HepG2 (cell line): ENCODE data around the gene KLB. TPM values are rescaled to one million over a fixed set of nuclear protein-coding genes. Genes with fewer than 3 reads are reported as not detected.

Experiments used
- ATAC-seq: fragments of 200-7000 bp; cut with Tn5 transposase; 3 replicates; pipeline ENCODE4 v1.9.1; 2020; ENCODE audit warnings: mild to moderate bottlenecking, moderate library complexity
- BruUV-seq: library from RNA; stranded (reverse); fragments of 400-500 nt; replicated peaks from 2 replicates; lab custom pipeline; 2021; lab: Mats Ljungman, UMichigan
- CTCF ChIA-PET: fragments of 300-600 bp; formaldehyde crosslinking; extraction: SDS; loops from one replicate; lab custom pipeline; 2021; ENCODE audit warnings: low total read pairs, inconsistent platforms, low intra/inter-chr PET ratio; lab: Yijun Ruan, JAX
- POLR2A ChIA-PET: fragments of 350-600 bp; sonication (Branson Sonifier 250); formaldehyde crosslinking; loops from one replicate; lab custom pipeline; 2020; ENCODE audit warnings: antibody characterized with exemption, inconsistent platforms; lab: Yijun Ruan, JAX
- DNase-seq: peaks from one replicate; pipeline ENCODE4 v3.0.0-alpha.2; 2015; ENCODE audit warnings: low spot score
- FAIRE-seq: peaks from 3 replicates; lab custom pipeline; 2011; peaks lifted over from hg19 to GRCh38; lab: Jason Lieb, UNC
- H2AFZ ChIP-seq: one replicate; pipeline ENCODE4 v1.6.1; 2011; ENCODE audit warnings: low read length, inconsistent platforms
- H3K27ac ChIP-seq: fragments of 300-600 bp; 3 replicates; pipeline ENCODE4 v1.8.0; 2011; ENCODE audit warnings: mixed run types, mild to moderate bottlenecking, mixed read lengths, low read length, inconsistent platforms; ENCODE audit not compliant: insufficient read depth; ENCODE audit errors: extremely low read length
- H3K27me3 ChIP-seq, 2 experiments: fragments of 200-600 bp in 1 of 2; 2 replicates in 1 of 2; 3 replicates in 1 of 2; pipeline versions ENCODE4 v1.6.0 to v1.8.0; 2011; ENCODE audit warnings: low read length in 2 of 2, mild to moderate bottlenecking in 2 of 2, moderate library complexity in 2 of 2, inconsistent platforms in 1 of 2; ENCODE audit not compliant: insufficient read depth in 2 of 2, control insufficient read depth in 1 of 2
- H3K36me3 ChIP-seq, 2 experiments: fragments of 200-600 bp in 1 of 2; replicated peaks in 1 of 2; 2 replicates in 1 of 2; 3 replicates in 1 of 2; pipeline versions ENCODE4 v1.5.1 to v1.8.0; 2011; ENCODE audit warnings: low read length in 2 of 2, inconsistent platforms in 1 of 2; ENCODE audit not compliant: insufficient read depth in 2 of 2, control insufficient read depth in 1 of 2
- H3K4me1 ChIP-seq: 2 replicates; pipeline ENCODE4 v1.5.1; 2012; ENCODE audit warnings: low read length, inconsistent platforms; ENCODE audit not compliant: insufficient read depth
- H3K4me2 ChIP-seq: 2 replicates; pipeline ENCODE4 v1.6.0; 2011; ENCODE audit warnings: low read depth, low read length, inconsistent platforms
- H3K4me3 ChIP-seq, 3 experiments: fragments of 200-600 bp in 1 of 3; sonication (generic), shearing (Covaris generic) in 1 of 3; replicated peaks in 1 of 3; 2 replicates each; pipeline ENCODE4 v1.5.1; 2011 to 2016; ENCODE audit warnings: low read length in 3 of 3, inconsistent platforms in 2 of 3, low read depth in 2 of 3, mild to moderate bottlenecking in 2 of 3, control low read depth in 1 of 3, mixed read lengths in 1 of 3; ENCODE audit not compliant: insufficient read depth in 1 of 3
- H3K79me2 ChIP-seq: one replicate; pipeline ENCODE4 v1.6.1; 2011; ENCODE audit warnings: low read length, inconsistent platforms; ENCODE audit not compliant: insufficient read depth
- H3K9ac ChIP-seq: 2 replicates; pipeline ENCODE4 v1.6.0; 2011; ENCODE audit warnings: mild to moderate bottlenecking, low read depth, low read length, inconsistent platforms; ENCODE audit not compliant: insufficient read depth
- H3K9me3 ChIP-seq: 2 replicates; pipeline ENCODE4 v1.5.1; 2012; ENCODE audit warnings: mild to moderate bottlenecking, low read length
- H4K20me1 ChIP-seq: 2 replicates; pipeline ENCODE4 v1.6.0; 2011; ENCODE audit warnings: inconsistent platforms, mild to moderate bottlenecking, low read length, moderate library complexity; ENCODE audit not compliant: insufficient read depth
- ATF4 ChIP-seq, 2 experiments: fragments of 450-650 bp in 1 of 2; sonication (generic) in 1 of 2; formaldehyde crosslinking; IDR thresholded peaks; 2 replicates each; pipeline versions ENCODE4 v1.5.0 to v1.8.0; 2020 to 2022; ENCODE audit warnings: mild to moderate bottlenecking in 1 of 2, missing genetic modification reagents in 1 of 2
- KAT8 ChIP-seq: IDR thresholded peaks from 2 replicates; pipeline ENCODE4 v1.6.1; 2016; ENCODE audit warnings: missing genetic modification reagents, missing compliant biosample characterization
- KLF16 ChIP-seq, 2 experiments: sonication (generic) in 1 of 2; formaldehyde crosslinking in 1 of 2; IDR thresholded peaks; 2 replicates each; pipeline versions ENCODE4 v1.6.1 to v1.8.0; 2016 to 2023; ENCODE audit warnings: missing genetic modification reagents in 2 of 2, missing compliant biosample characterization in 1 of 2
- NCOR1 ChIP-seq: fragments of 200-600 bp; sonication (generic); IDR thresholded peaks from 2 replicates; pipeline ENCODE4 v1.7.0; 2017; ENCODE audit warnings: antibody characterized with exemption, low read length, borderline replicate concordance
- RAD51 ChIP-seq: fragments of 450-650 bp; IDR thresholded peaks from 2 replicates; pipeline ENCODE4 v1.6.1; 2016; ENCODE audit warnings: borderline replicate concordance
- RXRA ChIP-seq: sonication (generic); formaldehyde crosslinking; IDR thresholded peaks from 2 replicates; pipeline ENCODE4 v1.5.1; 2020; ENCODE audit warnings: missing genetic modification reagents
- ZBTB7A ChIP-seq: sonication (generic); formaldehyde crosslinking; IDR thresholded peaks from 2 replicates; pipeline ENCODE4 v1.8.0; 2022; ENCODE audit warnings: mild to moderate bottlenecking, missing genetic modification reagents
- ZFP62 ChIP-seq: sonication (generic); formaldehyde crosslinking; IDR thresholded peaks from 2 replicates; pipeline ENCODE4 v1.4.0; 2020; ENCODE audit warnings: missing genetic modification reagents
- ZNF224 ChIP-seq: sonication (generic); formaldehyde crosslinking; IDR thresholded peaks from 2 replicates; pipeline ENCODE4 v1.5.0; 2020; ENCODE audit warnings: mild to moderate bottlenecking, missing genetic modification reagents
- ZNF274 ChIP-seq: sonication (generic); formaldehyde crosslinking; IDR thresholded peaks from 2 replicates; pipeline ENCODE4 v1.5.1; 2020; ENCODE audit warnings: mild to moderate bottlenecking, missing genetic modification reagents
- ZNF556 ChIP-seq: sonication (generic); formaldehyde crosslinking; IDR thresholded peaks from 2 replicates; pipeline ENCODE4 v1.4.0; 2020; ENCODE audit warnings: mild to moderate bottlenecking, missing genetic modification reagents, borderline replicate concordance
- WGBS: methylation state at CpG from one replicate; pipeline ENCODE4 v1.1.6; 2017; ENCODE audit warnings: low lambda C conversion rate; 5-methylcytosine and 5-hydroxymethylcytosine counted together
- in situ Hi-C: cut with HindIII; loops from 2 replicates; pipeline ENCODE4 v1.10.0; 2017; ENCODE audit warnings: low pct_unique_long_range_greater_than_20kb; ENCODE audit not compliant: extremely low pct_ligation_motif_present
- intact Hi-C: fragments of 100-400 bp; cut with micrococcal nuclease; formaldehyde crosslinking; loops from one replicate; pipeline ENCODE4 v1.10.0; 2022; ENCODE audit not compliant: unreplicated experiment
- polyA plus RNA-seq, 8 experiments: library from polyadenylated mRNA; depleted of rRNA in 3 of 8; stranded (reverse) in 7 of 8; unstranded in 1 of 8; fragments of >200 nt; fragmentation: Illumina TruSeq in 4 of 8; extraction: Trizol in 4 of 8; gene quantifications; 2 replicates each; pipeline versions ENCODE4 v1.2.1 to v1.2.3, GENCODE V29; 2011 to 2016; ENCODE audit warnings: low read depth in 4 of 8, missing spikeins in 1 of 8, mixed read lengths in 1 of 8; ENCODE audit not compliant: insufficient read depth in 1 of 8
- total RNA-seq, 5 experiments: library from RNA; depleted of rRNA; stranded (reverse); fragments of >200 nt; fragmentation: Illumina TruSeq; extraction: Trizol; gene quantifications; 2 replicates each; pipeline ENCODE4 v1.2.3, GENCODE V29; 2016; ENCODE audit warnings: low read depth in 1 of 5
- TF ChIP-seq, protein P1 (sequence below): IDR thresholded peaks from 2 replicates; pipeline ENCODE4 v1.6.1; 2016; ENCODE audit warnings: mild to moderate bottlenecking
- TF ChIP-seq, protein P2 (sequence below): sonication (generic); formaldehyde crosslinking; conservative IDR thresholded peaks from 2 replicates; pipeline ENCODE4 v1.8.1; 2023; ENCODE audit warnings: missing genetic modification reagents

The KLB gene
- total and polyA plus RNA-seq, 2 of the 13 experiments (the other 11 are each of a cell fraction or from before 2014, with no cell fraction given), result 25.3 to 82.0 TPM

- DNase-seq (no peak), FAIRE-seq (no peak), ATAC-seq (no peak; the same call in 2 of the 3 replicates)
- Histone ChIP-seq H4K20me1 (no peaks in the 10 kb centered on the region), H3K9ac (no peak overlapping the region), H3K4me3 (no peak overlapping the region), H3K4me1 (no peaks in the 10 kb centered on the region), H3K27ac (no peak overlapping the region), H3K9me3 (no peaks in the 10 kb centered on the region), H3K4me2 (no peak overlapping the region), H3K36me3 (peaks cover 0 to 6% of the 10 kb centered on the region in 2 experiments; a peak in 2 of 5 replicates), H3K79me2 (no peaks in the 10 kb centered on the region), H2AFZ (no peak overlapping the region), H3K27me3 (no peaks in the 10 kb centered on the region)
- WGBS, result 96% methylated on average over 27 of the region's 27 CpGs
- intact Hi-C loops, result no loop called here
- POLR2A ChIA-PET, result no interaction called here
- in situ Hi-C loops, result no loop called here
- CTCF ChIA-PET, result no interaction called here
- BruUV-seq, result no TSS peak
- TF ChIP-seq KLF16 (CRISPR knock-in tag; IDR thresholded peaks at IDR 0.05) (no peak), NCOR1 (no peak), RAD51 (no peak), ZFP62 (CRISPR knock-in tag) (no peak), KAT8 (CRISPR knock-in tag) (no peak)
- TF ChIP-seq, protein P1, sequence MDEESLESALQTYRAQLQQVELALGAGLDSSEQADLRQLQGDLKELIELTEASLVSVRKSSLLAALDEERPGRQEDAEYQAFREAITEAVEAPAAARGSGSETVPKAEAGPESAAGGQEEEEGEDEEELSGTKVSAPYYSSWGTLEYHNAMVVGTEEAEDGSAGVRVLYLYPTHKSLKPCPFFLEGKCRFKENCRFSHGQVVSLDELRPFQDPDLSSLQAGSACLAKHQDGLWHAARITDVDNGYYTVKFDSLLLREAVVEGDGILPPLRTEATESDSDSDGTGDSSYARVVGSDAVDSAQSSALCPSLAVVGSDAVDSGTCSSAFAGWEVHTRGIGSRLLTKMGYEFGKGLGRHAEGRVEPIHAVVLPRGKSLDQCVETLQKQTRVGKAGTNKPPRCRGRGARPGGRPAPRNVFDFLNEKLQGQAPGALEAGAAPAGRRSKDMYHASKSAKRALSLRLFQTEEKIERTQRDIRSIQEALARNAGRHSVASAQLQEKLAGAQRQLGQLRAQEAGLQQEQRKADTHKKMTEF (CRISPR knock-in tag), result no peak
Measured at GRCh38 chr4:39480251-39480650, 73.5 kb downstream of the KLB start.

DNA sequence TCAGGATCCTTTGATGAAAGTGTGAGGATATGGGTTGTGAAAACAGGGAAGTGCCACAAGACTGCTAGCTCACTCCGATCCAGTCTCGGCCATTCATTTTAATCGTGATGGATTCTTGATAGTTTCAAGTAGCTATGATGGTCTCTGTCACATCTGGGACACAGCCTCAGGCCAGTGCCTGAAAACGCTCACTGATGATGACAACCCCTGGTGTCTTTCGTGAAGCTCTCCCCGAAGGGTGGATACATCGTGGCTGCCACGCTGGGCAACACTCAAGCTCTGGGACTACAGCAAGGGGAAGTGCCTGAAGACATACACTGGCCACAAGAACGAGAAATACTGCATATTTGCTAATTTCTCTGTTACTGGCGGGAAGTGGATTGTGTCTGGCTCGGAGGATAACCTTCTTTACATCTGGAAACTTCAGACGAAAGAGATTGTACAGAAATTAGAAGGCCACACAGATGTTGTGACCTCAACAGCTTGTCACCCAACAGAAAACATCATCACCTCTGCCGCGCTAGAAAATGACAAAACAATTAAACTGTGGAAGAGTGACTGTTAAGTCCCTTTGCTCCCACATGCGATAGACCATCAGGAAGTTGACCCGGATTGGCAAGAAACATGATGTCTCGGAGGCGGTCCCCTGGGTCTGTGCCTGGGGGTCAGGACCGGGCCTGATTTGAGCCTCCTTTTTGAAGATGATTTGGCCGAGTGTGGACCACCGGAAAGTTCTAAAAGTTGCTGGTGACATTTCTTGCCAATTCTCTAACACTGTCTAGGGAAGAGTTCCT lies 74.4 kb downstream of the KLB start:
- intact Hi-C loops (no loop called here), in situ Hi-C loops (no loop called here)
- no peak overlapping the region for H3K4me2 ChIP-seq
- peaks cover 0 to 3% of the 10 kb centered on the region in 2 experiments; a peak in 2 of 5 replicates for H3K36me3 ChIP-seq
- POLR2A ChIA-PET, result no interaction called here
- FAIRE-seq, result no peak
- no peak for DNase-seq
- CTCF ChIA-PET, result no interaction called here
- no peaks in the 10 kb centered on the region for H3K79me2 ChIP-seq
- H3K9ac ChIP-seq, result no peak overlapping the region
- no peak for ATAC-seq
- no peaks in the 10 kb centered on the region for H3K27me3 ChIP-seq
- H2AFZ ChIP-seq, result no peak overlapping the region
- WGBS, result 84% methylated on average over 20 of the region's 21 CpGs
- no peak overlapping the region for H3K27ac ChIP-seq
- H3K4me1 ChIP-seq, result peaks cover 7% of the 10 kb centered on the region
- H3K9me3 ChIP-seq, result no peaks in the 10 kb centered on the region
- H4K20me1 ChIP-seq, result no peaks in the 10 kb centered on the region
- H3K4me3 ChIP-seq, result no peak overlapping the region
- BruUV-seq, result no TSS peak
- TF ChIP-seq ZBTB7A (CRISPR knock-in tag), result no peak
- no peak for TF ChIP-seq RXRA
- TF ChIP-seq ZNF224 (CRISPR knock-in tag), result no peak
- TF ChIP-seq ZNF556 (CRISPR knock-in tag), result no peak
- no peak for TF ChIP-seq ZNF274 (CRISPR knock-in tag)
- TF ChIP-seq, protein P2, sequence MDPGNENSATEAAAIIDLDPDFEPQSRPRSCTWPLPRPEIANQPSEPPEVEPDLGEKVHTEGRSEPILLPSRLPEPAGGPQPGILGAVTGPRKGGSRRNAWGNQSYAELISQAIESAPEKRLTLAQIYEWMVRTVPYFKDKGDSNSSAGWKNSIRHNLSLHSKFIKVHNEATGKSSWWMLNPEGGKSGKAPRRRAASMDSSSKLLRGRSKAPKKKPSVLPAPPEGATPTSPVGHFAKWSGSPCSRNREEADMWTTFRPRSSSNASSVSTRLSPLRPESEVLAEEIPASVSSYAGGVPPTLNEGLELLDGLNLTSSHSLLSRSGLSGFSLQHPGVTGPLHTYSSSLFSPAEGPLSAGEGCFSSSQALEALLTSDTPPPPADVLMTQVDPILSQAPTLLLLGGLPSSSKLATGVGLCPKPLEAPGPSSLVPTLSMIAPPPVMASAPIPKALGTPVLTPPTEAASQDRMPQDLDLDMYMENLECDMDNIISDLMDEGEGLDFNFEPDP (CRISPR knock-in tag), result no peak
- no peak for TF ChIP-seq ATF4 (CRISPR knock-in tag; IDR thresholded peaks at IDR 0.05)
